ENCODE data around the gene JPH4.

DNA sequence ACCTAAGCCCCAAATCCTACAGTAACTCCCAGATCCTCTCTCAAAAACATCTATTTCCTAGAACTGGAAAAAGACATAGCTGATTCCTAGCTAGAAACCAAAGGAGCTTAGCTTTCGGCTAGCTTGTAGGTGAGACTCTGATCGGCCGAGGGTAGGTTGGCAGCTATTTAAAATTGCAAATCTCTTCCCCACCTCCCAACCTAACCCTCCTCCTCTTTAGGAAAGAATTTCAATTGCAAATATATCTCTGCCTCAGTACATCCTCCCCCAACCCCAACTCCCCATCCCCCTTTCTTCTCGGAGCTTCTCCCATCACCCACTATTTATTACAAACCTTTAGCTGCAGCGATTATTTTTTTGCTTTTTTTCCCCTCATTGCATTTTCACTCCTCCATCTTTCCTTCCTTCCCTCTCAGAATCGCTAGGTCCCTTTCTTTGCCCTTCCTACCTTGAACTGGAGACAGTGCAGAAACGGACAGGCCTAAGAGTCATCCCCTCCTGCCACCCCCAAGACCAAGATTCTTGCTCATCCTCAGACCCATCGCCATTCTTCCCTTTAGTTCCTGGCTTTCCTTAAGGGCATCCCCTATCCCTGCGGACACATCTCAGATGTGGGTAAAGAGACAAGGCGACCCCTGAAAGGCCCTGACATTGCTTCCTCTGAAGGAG, 40.4 kb downstream of the JPH4 start:
- TF ChIP-seq, protein P1, sequence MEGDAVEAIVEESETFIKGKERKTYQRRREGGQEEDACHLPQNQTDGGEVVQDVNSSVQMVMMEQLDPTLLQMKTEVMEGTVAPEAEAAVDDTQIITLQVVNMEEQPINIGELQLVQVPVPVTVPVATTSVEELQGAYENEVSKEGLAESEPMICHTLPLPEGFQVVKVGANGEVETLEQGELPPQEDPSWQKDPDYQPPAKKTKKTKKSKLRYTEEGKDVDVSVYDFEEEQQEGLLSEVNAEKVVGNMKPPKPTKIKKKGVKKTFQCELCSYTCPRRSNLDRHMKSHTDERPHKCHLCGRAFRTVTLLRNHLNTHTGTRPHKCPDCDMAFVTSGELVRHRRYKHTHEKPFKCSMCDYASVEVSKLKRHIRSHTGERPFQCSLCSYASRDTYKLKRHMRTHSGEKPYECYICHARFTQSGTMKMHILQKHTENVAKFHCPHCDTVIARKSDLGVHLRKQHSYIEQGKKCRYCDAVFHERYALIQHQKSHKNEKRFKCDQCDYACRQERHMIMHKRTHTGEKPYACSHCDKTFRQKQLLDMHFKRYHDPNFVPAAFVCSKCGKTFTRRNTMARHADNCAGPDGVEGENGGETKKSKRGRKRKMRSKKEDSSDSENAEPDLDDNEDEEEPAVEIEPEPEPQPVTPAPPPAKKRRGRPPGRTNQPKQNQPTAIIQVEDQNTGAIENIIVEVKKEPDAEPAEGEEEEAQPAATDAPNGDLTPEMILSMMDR (IDR thresholded peaks at IDR 0.05): no peak
- TF ChIP-seq EZH2 (IDR thresholded peaks at IDR 0.05): no peak
